ENCODE data around the gene MFAP2. TPM values are rescaled to one million over a fixed set of nuclear protein-coding genes. Genes with fewer than 3 reads are reported as not detected.

Gene MFAP2
- total and polyA plus RNA-seq, 2 of the 8 experiments (the other 6 are each of a cell fraction or from before 2014, with no cell fraction given): 172 to 326 TPM

DNA sequence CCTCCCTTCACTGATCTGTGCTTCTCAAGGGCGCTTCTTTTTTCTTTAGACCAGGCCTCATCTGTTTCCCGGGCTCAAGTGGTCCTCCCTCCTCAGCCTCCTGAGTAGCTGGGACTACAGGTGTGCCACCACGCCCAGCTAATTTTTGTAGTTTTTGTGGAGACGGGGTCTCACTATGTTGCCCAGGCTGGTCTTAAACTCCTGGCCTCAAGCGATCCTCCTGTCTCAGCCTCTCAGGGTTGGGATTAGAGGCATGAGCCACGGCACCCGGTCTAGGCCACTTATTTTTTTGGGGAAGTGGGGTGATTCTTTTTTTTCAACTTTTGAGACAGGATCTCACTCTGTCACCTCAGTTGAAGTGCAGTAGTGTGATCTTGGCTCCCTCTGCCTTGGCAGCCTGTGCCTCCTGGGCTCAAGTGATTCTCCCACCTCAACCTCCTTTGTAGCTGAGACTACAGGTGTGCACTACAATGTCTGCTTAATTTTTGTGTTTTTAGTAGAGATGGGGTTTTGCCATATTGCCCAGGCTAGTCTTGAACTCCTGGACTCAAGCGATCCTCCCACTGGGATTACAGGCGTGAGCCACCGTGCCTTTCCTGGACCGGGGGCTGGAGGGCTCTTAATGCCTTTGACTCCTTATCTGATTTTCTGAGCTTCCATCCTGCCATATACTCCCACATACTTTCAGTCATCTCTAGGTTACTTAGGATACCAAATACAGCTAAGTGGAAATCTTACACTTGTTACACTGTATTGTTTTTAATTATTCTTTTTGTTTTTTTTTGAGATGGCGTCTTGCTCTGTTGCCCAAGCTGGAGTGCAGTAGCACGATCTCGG, 18.9 kb downstream of the MFAP2 start:
- Histone ChIP-seq H2AFZ (ENCODE audit: low read length) (no peak overlapping the region), H2BK12ac (ENCODE audit: low read depth, low read length) (no peak overlapping the region), H2BK15ac (ENCODE audit: low read length) (no peak overlapping the region), H3K27me3 (replicated peaks in 1 of 4; ENCODE audit: control insufficient read depth in 3 of 4, extremely low read depth in 1 of 4, insufficient read depth in 3 of 4, low read length in 3 of 4) (no peaks in the 10 kb centered on the region), H3K9me3 (ENCODE audit: insufficient read depth in 2 of 2, low read depth in 1 of 2, low read length in 1 of 2) (no peaks in the 10 kb centered on the region), H2AK5ac (ENCODE audit: low read depth, low read length) (0 out of 2 replicates have a peak overlapping the region, but pooled peaks have one; percentile 40), H3K23me2 (ENCODE audit: low read depth, low read length) (no peaks in the 10 kb centered on the region), H4K20me1 (replicated peaks in 1 of 2; ENCODE audit: control insufficient read depth in 1 of 2, insufficient read depth in 2 of 2, low read length in 2 of 2) (peaks cover 0 to 5% of the 10 kb centered on the region in 2 experiments), H3K56ac (replicated peaks; ENCODE audit: insufficient read length, low read depth, low read length) (no peak overlapping the region), H4K5ac (ENCODE audit: insufficient read length, low read depth, low read length) (no peak overlapping the region), H4K91ac (replicated peaks; ENCODE audit: insufficient read length, low read length) (no peak overlapping the region), H3K27ac (ENCODE audit: low read depth, low read length) (no peak overlapping the region), H3K4me3 (ENCODE audit: extremely low read depth in 1 of 4, insufficient read depth in 2 of 4, low read depth in 3 of 4, low read length in 4 of 4) (peak overlapping the region in 3 of 4 experiments; percentile 19 to 46 (median 27); a peak in 4 of 8 replicates), H3K4ac (replicated peaks; ENCODE audit: insufficient read length, low read depth, low read length) (no peak overlapping the region), H2BK120ac (replicated peaks; ENCODE audit: low read depth, low read length) (no peak overlapping the region), H2BK20ac (ENCODE audit: low read length) (no peak overlapping the region), H3K4me2 (ENCODE audit: insufficient read depth in 1 of 2, low read depth in 2 of 2, low read length in 2 of 2) (peak overlapping the region in 1 of 2 experiments; percentile 60; a peak in 2 of 4 replicates), H3K9ac (replicated peaks in 1 of 4; ENCODE audit: extremely low read depth in 1 of 4, low read depth in 3 of 4, low read length in 3 of 4) (no peak overlapping the region), H3K23ac (ENCODE audit: insufficient read length) (no peak overlapping the region), H3K36me3 (ENCODE audit: control insufficient read depth in 2 of 4, insufficient read depth in 4 of 4, low read length in 3 of 4) (peaks cover 5 to 20% (median 12%) of the 10 kb centered on the region in 4 experiments; a peak in 7 of 8 replicates), H4K8ac (ENCODE audit: extremely low read depth, insufficient read depth, low read length) (no peak overlapping the region), H3K4me1 (replicated peaks in 1 of 4; ENCODE audit: control insufficient read depth in 3 of 4, insufficient read depth in 4 of 4, low read length in 3 of 4) (no peaks in the 10 kb centered on the region), H3K79me1 (ENCODE audit: low read depth, low read length) (no peaks in the 10 kb centered on the region), H3K79me2 (ENCODE audit: control insufficient read depth in 1 of 2, insufficient read depth in 2 of 2, low read length in 2 of 2) (no peaks in the 10 kb centered on the region), H3K14ac (ENCODE audit: insufficient read length) (no peak overlapping the region), H2BK5ac (ENCODE audit: low read depth, low read length) (no peak overlapping the region), H3K18ac (ENCODE audit: extremely low read depth, low read length) (no peak overlapping the region)
- ChIA-PET POLR2A (ENCODE audit: partially characterized antibody) (interaction anchor here (0.6 to 1.7 kb wide), 7 partner anchors 9 to 52 kb away, joined by 3 to 6 read pairs (median 3); partner anchors contain the start of gene MFAP2), CTCF (ENCODE audit: partially characterized antibody) (interaction anchor here (0.6 to 14.3 kb wide), 19 partner anchors 9 to 393 kb away, joined by 3 to 267 read pairs (median 5); partner anchors contain the start of genes CROCC and MFAP2)
- 95% methylated on average over 14 of the region's 14 CpGs; no CpG with 5 or more reads in 1 of the 2 experiments for WGBS, 2 experiments (ENCODE audit: extremely low coverage in 1 of 2, insufficient coverage in 1 of 2, insufficient read length in 1 of 2, insufficient replicate concordance in 2 of 2, low coverage in 1 of 2, low lambda C conversion rate in 2 of 2, missing lambda C conversion rate in 1 of 2)
- FAIRE-seq (no peak), DNase-seq (ENCODE audit: low read depth in 1 of 2, low spot score in 2 of 2) (no peak)
- TF ChIP-seq, protein P1, sequence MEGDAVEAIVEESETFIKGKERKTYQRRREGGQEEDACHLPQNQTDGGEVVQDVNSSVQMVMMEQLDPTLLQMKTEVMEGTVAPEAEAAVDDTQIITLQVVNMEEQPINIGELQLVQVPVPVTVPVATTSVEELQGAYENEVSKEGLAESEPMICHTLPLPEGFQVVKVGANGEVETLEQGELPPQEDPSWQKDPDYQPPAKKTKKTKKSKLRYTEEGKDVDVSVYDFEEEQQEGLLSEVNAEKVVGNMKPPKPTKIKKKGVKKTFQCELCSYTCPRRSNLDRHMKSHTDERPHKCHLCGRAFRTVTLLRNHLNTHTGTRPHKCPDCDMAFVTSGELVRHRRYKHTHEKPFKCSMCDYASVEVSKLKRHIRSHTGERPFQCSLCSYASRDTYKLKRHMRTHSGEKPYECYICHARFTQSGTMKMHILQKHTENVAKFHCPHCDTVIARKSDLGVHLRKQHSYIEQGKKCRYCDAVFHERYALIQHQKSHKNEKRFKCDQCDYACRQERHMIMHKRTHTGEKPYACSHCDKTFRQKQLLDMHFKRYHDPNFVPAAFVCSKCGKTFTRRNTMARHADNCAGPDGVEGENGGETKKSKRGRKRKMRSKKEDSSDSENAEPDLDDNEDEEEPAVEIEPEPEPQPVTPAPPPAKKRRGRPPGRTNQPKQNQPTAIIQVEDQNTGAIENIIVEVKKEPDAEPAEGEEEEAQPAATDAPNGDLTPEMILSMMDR (IDR thresholded peaks at IDR 0.05; ENCODE audit: control extremely low read depth in 1 of 3, insufficient read depth in 1 of 3, low read depth in 1 of 3, low read length in 3 of 3): no peak
- no peak for TF ChIP-seq ASH2L (IDR thresholded peaks at IDR 0.05; ENCODE audit: low read length)
- no peak for TF ChIP-seq JUND (IDR thresholded peaks at IDR 0.05; ENCODE audit: low read length)
- no peak for TF ChIP-seq KDM4A (IDR thresholded peaks at IDR 0.05; ENCODE audit: low read depth, low read length, severe bottlenecking)
- no peak for TF ChIP-seq MAFK (IDR thresholded peaks at IDR 0.05; ENCODE audit: low read depth, low read length)
- TF ChIP-seq, protein P2, sequence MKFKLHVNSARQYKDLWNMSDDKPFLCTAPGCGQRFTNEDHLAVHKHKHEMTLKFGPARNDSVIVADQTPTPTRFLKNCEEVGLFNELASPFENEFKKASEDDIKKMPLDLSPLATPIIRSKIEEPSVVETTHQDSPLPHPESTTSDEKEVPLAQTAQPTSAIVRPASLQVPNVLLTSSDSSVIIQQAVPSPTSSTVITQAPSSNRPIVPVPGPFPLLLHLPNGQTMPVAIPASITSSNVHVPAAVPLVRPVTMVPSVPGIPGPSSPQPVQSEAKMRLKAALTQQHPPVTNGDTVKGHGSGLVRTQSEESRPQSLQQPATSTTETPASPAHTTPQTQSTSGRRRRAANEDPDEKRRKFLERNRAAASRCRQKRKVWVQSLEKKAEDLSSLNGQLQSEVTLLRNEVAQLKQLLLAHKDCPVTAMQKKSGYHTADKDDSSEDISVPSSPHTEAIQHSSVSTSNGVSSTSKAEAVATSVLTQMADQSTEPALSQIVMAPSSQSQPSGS (IDR thresholded peaks at IDR 0.05; ENCODE audit: low read length): no peak
- TF ChIP-seq HDAC6 (IDR thresholded peaks at IDR 0.05; ENCODE audit: low read depth, low read length): no peak
